SK-N-SH treated with all-trans-retinoic acid at 6 μM for 48 hours (cell line): ENCODE measurements around the gene TSPAN15.

ENCODE experiments used
- ATAC-seq: fragments of 200-7000 bp; cut with Tn5 transposase; 3 replicates; pipeline ENCODE4 v1.9.1; 2020; ENCODE audit warnings: mild to moderate bottlenecking, moderate library complexity
- ARNTL ChIP-seq: fragments of 450-650 bp; formaldehyde crosslinking; IDR thresholded peaks from 2 replicates; pipeline ENCODE4 v1.5.0; 2020; ENCODE audit warnings: low read depth, mild to moderate bottlenecking, moderate library complexity, borderline replicate concordance
- BACH2 ChIP-seq: fragments of 250-450 bp; sonication (Bioruptor Pico); IDR thresholded peaks from 2 replicates; pipeline ENCODE4 v1.9.0; 2021; ENCODE audit warnings: mild to moderate bottlenecking, borderline replicate concordance
- CREB5 ChIP-seq: fragments of 250-450 bp; sonication (Bioruptor Pico); IDR thresholded peaks from 2 replicates; pipeline ENCODE4 v1.5.1; 2020; ENCODE audit warnings: low read depth, mild to moderate bottlenecking, moderate library complexity
- CSDC2 ChIP-seq: fragments of 250-450 bp; sonication (Bioruptor Pico); IDR thresholded peaks from 2 replicates; pipeline ENCODE4 v1.5.0; 2020; ENCODE audit warnings: mild to moderate bottlenecking, moderate library complexity
- CSRNP3 ChIP-seq: fragments of 250-450 bp; sonication (Bioruptor Pico); IDR thresholded peaks from 2 replicates; pipeline ENCODE4 v1.5.1; 2021; ENCODE audit warnings: mild to moderate bottlenecking, moderate library complexity
- ESRRG ChIP-seq: fragments of 250-450 bp; sonication (Bioruptor Pico); IDR thresholded peaks from 2 replicates; pipeline ENCODE4 v1.6.1; 2021; ENCODE audit warnings: mild to moderate bottlenecking
- GLIS3 ChIP-seq: fragments of 250-450 bp; sonication (Bioruptor Pico); IDR thresholded peaks from 2 replicates; pipeline ENCODE4 v1.5.0; 2020; ENCODE audit warnings: mild to moderate bottlenecking, moderate library complexity
- ISL1 ChIP-seq: fragments of 250-450 bp; sonication (Bioruptor Pico); IDR thresholded peaks from 2 replicates; pipeline ENCODE4 v2.1.2; 2022; ENCODE audit warnings: mild to moderate bottlenecking, moderate library complexity
- OSR1 ChIP-seq: fragments of 250-450 bp; sonication (Bioruptor Pico); IDR thresholded peaks from 2 replicates; pipeline ENCODE4 v1.8.0; 2022; ENCODE audit warnings: moderate library complexity, mild to moderate bottlenecking, inconsistent platforms
- PATZ1 ChIP-seq: fragments of 250-450 bp; sonication (Bioruptor Pico); IDR thresholded peaks from 2 replicates; pipeline ENCODE4 v1.8.0; 2020; ENCODE audit warnings: mild to moderate bottlenecking, moderate library complexity, borderline replicate concordance
- RARB ChIP-seq: fragments of 250-450 bp; sonication (Bioruptor Pico); IDR thresholded peaks from 2 replicates; pipeline ENCODE4 v1.8.0; 2021; ENCODE audit warnings: mild to moderate bottlenecking, moderate library complexity
- SNAI2 ChIP-seq: fragments of 250-450 bp; sonication (Bioruptor Pico); IDR thresholded peaks from 2 replicates; pipeline ENCODE4 v1.5.0; 2020; ENCODE audit warnings: mild to moderate bottlenecking, moderate library complexity
- TCF4 ChIP-seq: fragments of 250-450 bp; sonication (Bioruptor Pico); IDR thresholded peaks from 2 replicates; pipeline ENCODE4 v1.8.0; 2021; ENCODE audit warnings: mild to moderate bottlenecking, moderate library complexity, borderline replicate concordance
- TOX ChIP-seq: fragments of 250-450 bp; sonication (Bioruptor Pico); IDR thresholded peaks from 2 replicates; pipeline ENCODE4 v1.8.0; 2021; ENCODE audit warnings: mild to moderate bottlenecking, moderate library complexity, borderline replicate concordance
- ZC3H10 ChIP-seq: fragments of 250-450 bp; sonication (Bioruptor Pico); IDR thresholded peaks from 2 replicates; pipeline ENCODE4 v1.5.1; 2021; ENCODE audit warnings: mild to moderate bottlenecking, moderate library complexity
- ZFP3 ChIP-seq: fragments of 250-450 bp; sonication (Bioruptor Pico); IDR thresholded peaks from 2 replicates; pipeline ENCODE4 v1.5.0; 2020; ENCODE audit warnings: mild to moderate bottlenecking, moderate library complexity
- ZFP30 ChIP-seq: fragments of 450-650 bp; formaldehyde crosslinking; IDR thresholded peaks from 2 replicates; pipeline ENCODE4 v1.5.0; 2022; ENCODE audit warnings: mild to moderate bottlenecking, moderate library complexity
- ZNF565 ChIP-seq: fragments of 450-650 bp; formaldehyde crosslinking; conservative IDR thresholded peaks from 2 replicates; pipeline ENCODE4 v1.5.0; 2020; ENCODE audit warnings: low read depth, mild to moderate bottlenecking, moderate library complexity
- ZNF70 ChIP-seq: fragments of 450-650 bp; formaldehyde crosslinking; IDR thresholded peaks from 2 replicates; pipeline ENCODE4 v1.5.0; 2020; ENCODE audit warnings: mild to moderate bottlenecking, moderate library complexity
- ZNF8 ChIP-seq: fragments of 450-650 bp; formaldehyde crosslinking; IDR thresholded peaks from 2 replicates; pipeline ENCODE4 v1.5.0; 2020; ENCODE audit warnings: mild to moderate bottlenecking, moderate library complexity
- TF ChIP-seq, protein P1 (sequence below): fragments of 250-450 bp; sonication (Bioruptor Pico); IDR thresholded peaks from 2 replicates; pipeline ENCODE4 v1.8.0; 2021; ENCODE audit warnings: low read depth, mild to moderate bottlenecking, moderate library complexity, borderline replicate concordance

Gene TSPAN15

GRCh38 chr10:69419096-69419743, 32.0 kb upstream of the TSPAN15 start:
- TF ChIP-seq ZFP3 = no peak
- TF ChIP-seq ZNF8 = no peak
- no peak for ATAC-seq

- TF ChIP-seq CSRNP3 (CRISPR knock-in tag) = no peak
- no peak for TF ChIP-seq TOX (CRISPR knock-in tag)
- TF ChIP-seq TCF4 (CRISPR knock-in tag) = no peak
- TF ChIP-seq, protein P1, sequence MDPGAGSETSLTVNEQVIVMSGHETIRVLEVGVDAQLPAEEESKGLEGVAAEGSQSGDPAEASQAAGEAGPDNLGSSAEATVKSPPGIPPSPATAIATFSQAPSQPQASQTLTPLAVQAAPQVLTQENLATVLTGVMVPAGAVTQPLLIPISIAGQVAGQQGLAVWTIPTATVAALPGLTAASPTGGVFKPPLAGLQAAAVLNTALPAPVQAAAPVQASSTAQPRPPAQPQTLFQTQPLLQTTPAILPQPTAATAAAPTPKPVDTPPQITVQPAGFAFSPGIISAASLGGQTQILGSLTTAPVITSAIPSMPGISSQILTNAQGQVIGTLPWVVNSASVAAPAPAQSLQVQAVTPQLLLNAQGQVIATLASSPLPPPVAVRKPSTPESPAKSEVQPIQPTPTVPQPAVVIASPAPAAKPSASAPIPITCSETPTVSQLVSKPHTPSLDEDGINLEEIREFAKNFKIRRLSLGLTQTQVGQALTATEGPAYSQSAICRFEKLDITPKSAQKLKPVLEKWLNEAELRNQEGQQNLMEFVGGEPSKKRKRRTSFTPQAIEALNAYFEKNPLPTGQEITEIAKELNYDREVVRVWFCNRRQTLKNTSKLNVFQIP (CRISPR knock-in tag) = no peak
- no peak for TF ChIP-seq ISL1
- no peak for TF ChIP-seq ZNF70 (CRISPR knock-in tag)
- TF ChIP-seq PATZ1 (CRISPR knock-in tag) = no peak
- no peak for TF ChIP-seq ESRRG (CRISPR knock-in tag)
- TF ChIP-seq ZC3H10 (CRISPR knock-in tag) = no peak
- no peak for TF ChIP-seq OSR1 (CRISPR knock-in tag)
- no peak for TF ChIP-seq SNAI2 (CRISPR knock-in tag)
- TF ChIP-seq BACH2 (CRISPR knock-in tag) = no peak
- TF ChIP-seq ZNF565 (CRISPR knock-in tag) = no peak
- TF ChIP-seq CSDC2 (CRISPR knock-in tag) = no peak
- TF ChIP-seq ARNTL = no peak
- no peak for TF ChIP-seq GLIS3 (CRISPR knock-in tag)
- TF ChIP-seq CREB5 (CRISPR knock-in tag) = no peak
- no peak for TF ChIP-seq ZNF8
- TF ChIP-seq RARB = no peak
- TF ChIP-seq, all 23 proteins: peak for 0
- ATAC-seq = no peak
Measured at GRCh38 chr10:69419744-69420126, 31.5 kb upstream of the TSPAN15 start.

GRCh38 chr10:69421611-69422308, 29.5 kb upstream of the TSPAN15 start:
- TF ChIP-seq ZFP30 (CRISPR knock-in tag) = no peak
- ATAC-seq = no peak

DNA sequence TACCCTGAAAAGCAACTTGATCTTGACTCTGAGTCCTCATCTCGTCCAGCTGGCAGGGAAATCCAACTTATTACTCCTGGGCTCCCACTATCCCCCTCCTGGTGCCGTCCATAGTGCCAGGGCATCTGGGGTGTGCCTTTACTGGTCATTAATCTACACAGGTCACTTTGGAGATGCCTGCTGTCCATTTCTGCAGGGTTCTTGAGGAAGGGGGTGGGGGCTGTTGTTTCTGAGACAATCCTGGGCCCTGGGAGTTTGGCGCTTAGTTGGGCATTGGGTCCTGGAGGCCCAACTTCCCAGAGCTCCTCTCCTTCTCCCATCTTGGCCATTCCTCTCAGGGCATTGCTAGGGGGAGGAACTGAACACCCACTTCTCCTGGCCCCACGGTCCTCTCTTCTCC, 28.6 kb upstream of the TSPAN15 start:
- no peak for ATAC-seq
- TF ChIP-seq ESRRG (CRISPR knock-in tag) = no peak
- TF ChIP-seq SNAI2 (CRISPR knock-in tag) = no peak
- no peak for TF ChIP-seq CREB5 (CRISPR knock-in tag)
